RCC 7860 (cell line): Measurements from ENCODE around the gene CD52.

Experiments
- DNase-seq: peaks from one replicate; pipeline ENCODE4 v3.0.0-alpha.2; 2015; ENCODE audit warnings: low spot score
- FAIRE-seq: peaks from 2 replicates; lab custom pipeline; 2012; peaks lifted over from hg19 to GRCh38; lab: Jason Lieb, UNC

Gene CD52

DNA sequence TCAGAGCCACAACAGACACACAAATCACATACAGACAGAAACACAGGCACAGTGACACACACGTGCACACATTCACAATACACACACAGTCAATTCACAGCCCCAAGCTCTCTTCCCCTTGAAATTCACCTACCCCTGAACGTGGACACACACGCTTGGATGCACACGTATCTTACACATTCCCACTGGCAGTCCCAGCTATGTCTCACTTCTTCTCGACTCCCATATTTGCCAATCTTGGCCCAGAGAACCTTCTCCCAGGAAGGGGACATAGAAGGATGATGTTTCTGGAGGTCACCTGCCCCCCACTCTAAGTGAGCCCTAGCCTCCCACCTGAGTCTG lies 34.6 kb downstream of the CD52 start:
- FAIRE-seq = no peak
- DNase-seq = peak; percentile 57

DNA sequence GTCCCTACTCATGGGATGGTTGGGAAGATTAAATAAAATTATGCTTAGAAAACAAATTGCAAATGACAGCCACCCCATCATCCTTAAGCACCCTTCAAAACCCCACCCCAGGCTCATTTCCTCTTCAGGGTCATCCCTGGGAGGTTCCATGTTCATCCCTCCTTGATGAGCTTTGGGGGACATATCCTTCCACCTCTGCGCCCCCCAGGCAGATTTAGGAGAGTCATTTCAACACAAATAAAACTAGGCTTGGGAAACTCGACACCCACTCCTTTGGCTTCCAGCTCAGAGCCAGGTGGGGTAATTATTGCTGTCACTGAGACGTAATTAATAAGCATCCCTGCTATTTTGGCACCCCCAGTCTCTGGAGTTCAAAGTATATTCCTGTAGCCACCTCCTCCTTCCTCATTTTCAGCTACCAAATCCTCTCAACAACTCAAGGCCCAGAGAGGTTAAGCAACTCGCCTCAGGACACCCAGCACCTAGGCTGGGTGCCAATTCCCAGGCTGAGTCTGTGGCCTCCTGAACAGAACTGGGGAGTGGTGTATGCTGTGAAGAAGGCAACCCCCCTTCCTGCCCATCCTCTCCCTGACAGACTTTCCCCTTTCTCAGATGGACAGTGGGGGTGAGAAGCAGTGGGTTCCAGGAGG lies 35.6 kb downstream of the CD52 start:
- FAIRE-seq (no peak), DNase-seq (no peak)

DNA sequence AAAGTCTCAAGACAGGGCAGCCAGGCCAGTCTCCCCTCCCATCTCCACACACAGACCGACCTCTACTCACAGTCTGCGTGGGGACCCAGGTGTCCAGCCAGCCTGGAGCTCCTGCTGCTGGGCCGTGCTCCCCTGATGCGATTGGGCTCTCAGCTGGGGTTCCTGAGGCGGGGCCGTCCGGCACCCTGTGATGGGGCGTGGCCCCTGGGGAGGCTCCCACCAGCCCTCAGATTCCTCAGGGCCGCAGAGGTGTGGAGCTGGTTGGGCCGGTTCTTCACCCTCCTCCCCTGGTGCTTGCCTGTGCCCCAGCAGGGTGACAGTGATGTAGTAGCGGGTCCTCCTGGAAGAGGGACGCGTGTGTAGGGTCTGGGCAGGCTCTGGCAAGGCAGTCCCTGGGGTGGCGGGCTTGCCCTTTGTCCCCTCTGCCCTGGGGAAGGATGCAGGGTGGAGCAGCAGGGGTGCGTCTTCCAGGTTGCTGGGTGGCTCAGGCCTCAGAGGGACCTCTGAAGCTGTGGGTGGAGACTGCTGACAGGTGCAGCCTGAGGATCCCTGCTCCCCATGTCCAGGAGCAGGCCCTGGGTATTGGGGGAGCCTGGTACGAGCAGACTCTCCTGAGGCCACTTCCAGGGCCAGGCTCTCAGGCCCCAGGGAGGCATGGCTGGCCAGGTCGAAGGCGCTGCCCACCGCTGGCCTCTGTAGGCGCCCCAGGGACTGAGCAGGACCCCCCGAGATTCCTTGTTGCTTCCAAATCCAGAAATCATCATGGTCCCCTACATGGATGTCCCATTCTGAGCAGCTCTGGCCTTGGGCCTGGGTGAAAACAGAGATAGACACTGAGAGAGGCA lies 36.4 kb downstream of the CD52 start, which contains the start of gene CRYBG2:
TSS of gene CRYBG2 (minus strand) at position 155 of the 845 bp plus-strand sequence. CDS start 7,473 bp downstream, outside the sequence.
- FAIRE-seq (no peak), DNase-seq (no peak)

DNA sequence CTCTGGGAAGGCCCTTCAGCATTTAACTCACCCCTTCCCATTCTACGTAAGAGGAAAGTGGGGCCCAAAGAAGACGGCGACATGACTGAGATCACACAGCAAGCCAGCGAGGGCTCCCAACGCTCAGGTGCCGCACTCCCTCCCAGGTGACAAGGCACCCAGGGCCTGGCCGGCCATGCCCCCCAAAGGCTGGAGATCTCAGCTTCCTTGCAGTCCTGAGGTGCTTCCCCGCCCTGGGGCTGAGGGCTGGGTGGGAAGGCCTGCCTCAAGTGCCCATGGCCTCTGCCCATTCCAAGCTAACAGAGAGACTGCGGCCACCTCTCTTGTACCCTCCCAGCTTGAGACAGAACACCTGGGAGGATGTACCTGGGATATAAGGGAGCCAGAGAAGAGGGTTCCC lies 37.2 kb downstream of the CD52 start:
- FAIRE-seq (no peak), DNase-seq (no peak)

DNA sequence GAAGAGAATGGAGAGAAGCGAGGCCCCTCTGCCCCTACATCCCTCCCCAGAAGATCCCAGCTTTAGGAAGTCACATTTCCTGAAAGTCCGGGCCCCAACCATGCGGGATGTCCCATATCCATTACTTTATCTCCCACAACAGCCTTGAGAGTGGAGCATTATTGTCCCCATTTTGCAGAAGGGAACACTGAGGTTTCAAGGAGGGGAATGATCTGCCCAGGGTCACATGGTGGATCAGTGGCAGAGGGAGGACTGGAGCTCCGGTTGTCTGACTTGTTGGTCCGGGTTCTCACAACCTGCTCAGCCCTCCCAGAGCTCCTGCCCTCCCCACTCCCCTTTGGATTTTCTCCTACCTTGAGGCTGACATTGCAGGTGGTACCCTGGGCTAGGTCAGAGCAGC lies 38.3 kb downstream of the CD52 start:
- DNase-seq = no peak
- no peak for FAIRE-seq

DNA sequence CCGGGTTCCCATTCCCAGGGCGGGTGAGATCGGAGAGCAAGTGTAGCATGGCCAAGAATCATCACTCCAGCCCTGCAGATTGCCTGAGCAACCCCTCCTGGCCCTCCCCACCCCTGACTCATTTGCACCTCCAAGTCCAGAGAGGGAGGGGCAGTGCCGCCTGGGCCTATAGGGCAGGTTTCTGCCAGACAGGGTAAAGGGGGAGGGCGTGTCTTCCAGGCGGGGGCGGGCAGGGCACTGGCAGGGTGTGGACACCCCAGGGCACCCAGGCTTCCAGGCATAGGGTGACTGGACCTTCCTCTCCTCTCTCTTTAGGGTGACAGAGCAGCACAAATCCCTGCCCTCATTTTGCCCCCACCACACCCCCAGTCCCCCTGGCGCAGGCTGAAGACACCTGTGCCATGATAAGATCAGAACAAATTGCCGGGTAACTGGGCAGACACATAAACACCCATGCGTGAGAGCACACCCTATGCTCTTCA lies 39.4 kb downstream of the CD52 start:
- FAIRE-seq = no peak
- no peak for DNase-seq

DNA sequence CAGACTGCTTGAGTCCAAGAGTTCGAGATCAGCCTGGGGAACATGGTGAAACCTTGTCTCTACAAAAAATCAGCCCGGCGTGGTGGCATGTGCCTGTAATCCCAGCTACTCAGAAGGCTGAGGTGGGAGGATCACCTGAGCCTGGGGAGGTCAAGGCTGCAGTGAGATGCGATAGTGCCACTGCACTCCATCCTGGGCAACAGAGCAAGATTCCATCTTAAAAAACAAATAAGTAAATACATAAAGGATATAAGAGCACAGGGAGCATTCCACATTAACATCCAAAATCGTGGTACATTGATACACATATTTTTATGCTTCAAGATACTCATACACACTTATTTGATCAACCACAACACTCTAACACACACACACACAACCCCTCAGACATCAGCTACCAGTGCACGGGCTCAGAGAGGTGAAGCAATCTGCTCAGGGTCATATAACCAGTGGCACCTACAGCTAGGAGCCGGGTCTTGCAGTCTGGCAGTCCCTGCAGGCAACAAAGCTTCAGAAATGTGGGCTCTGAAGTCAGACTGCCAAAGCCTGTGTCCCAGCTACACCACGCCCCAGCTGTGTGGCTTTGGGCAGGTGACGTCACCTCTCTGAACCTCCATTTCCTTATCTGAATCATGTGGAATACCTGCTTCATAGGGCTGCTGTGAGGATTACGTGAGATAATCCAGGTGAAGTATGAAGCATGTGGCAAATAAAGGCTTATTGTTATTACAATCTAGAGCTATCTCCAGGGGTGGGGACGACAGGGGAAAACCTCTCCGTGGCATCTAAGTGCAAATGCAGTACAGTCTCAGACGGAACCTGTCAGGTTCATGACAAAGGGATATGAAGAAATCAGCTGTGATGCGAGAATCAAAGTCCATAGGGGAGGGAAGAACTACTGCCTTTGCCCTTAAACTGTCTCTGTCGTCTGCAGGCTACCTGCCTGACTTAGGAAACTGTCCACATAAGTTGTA lies 40.9 kb downstream of the CD52 start:
- FAIRE-seq = no peak
- peak; percentile 40 for DNase-seq

DNA sequence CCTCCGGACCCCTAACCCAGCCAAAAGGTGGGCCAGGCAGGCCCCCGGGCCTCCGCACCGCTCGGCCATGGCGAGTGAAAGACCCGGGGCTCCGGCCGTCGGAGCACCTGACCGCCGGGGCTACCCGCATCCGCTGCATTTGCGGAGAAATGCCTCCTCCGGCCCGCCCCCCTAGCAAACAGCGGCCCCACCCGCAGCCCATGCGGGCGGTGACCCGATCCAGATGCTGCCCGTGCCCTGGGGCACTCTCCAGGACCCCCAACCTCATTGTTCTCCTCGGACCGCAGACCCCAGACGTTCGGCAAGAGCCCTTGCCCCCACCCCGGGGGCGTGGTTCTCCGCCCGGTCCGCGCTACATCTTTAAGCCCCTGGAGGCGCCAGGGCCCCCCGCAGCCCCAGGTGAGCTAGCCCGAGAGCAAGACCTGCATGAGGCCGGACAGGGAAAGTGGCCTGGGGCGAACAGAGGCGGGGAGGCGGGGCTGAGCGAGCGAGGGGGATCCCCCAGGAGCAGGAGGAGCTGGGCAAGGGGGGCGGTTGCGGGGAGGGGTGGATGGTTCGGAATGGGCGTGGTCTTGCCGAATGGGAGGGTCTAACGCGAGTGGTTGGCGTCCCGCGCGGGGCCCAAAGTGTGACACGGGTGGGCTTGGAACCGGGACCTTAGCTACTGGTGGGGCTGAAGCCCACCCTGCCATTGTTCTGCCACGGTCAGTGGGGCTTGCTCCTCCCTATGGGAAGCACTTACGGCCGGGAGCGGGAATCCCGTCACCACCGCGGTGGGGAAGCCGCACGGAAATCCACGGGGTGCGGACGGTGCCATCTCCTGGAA lies 42.4 kb downstream of the CD52 start:
- no peak for FAIRE-seq

DNA sequence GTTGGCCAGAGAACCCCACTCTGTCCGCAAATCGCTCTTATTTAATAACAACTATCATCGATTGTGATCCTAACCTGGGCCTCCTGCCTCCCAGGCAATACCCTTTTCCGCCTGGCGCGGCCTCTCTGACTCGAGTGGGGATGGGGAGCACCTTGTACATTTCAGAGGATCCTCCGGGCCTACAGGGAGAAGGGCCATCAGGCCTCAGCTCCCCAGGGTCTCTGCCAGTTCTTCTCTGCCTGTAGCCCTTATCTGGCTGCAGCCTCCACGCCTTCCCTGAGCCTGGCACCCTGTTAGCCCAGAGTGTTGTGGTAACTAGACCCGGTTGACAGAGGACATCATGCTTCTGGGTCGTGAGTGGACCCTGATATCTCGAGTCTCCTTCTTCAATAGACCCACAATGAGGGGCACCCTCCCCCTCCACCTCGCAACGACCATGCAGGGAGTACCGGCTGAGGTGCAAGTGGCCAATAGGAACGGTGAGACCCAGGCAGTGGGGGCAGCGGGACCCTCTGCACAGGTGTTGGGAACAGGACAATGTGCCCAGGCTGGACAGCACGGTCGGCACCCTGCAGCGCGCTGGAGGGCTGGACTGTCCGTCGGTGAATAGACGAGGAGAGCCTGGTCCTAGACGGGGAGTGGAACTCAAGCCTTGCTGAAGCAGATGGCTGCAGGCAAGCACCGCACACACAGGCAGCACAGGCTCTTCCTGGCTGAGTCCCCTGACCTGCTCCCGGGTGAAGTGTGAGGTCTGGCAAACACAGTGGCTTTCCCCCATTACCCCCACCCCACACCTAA lies 43.2 kb downstream of the CD52 start:
- DNase-seq = no peak
- no peak for FAIRE-seq

More for the DNA sequence above, 42.4 kb downstream of the CD52 start:
- DNase-seq = no peak

DNA sequence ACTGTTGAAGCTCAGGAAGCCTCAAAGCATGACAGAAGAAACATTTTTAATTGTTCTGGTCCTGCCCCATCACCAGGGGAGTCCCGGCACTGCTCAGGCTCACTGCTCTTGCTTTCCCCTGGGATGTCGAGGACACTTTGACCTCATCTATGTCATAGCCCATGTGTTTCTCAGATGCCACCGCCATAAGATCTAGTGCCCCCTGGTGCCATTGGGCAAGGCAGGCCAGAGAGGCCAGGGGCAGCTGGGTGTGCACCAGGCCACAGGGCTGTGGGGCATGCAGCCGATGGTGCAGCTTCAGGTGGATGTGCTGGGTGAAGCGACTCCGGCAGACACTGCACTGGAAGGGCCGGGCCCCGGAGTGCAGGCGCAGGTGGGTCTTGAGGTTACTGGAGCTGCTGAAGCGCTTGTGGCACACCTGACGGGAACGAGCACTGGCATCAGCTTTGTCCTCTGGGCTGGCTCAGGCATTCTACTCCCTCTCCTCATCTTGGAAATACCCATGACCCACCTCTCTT lies 43.9 kb downstream of the CD52 start:
- DNase-seq (no peak), FAIRE-seq (no peak)

DNA sequence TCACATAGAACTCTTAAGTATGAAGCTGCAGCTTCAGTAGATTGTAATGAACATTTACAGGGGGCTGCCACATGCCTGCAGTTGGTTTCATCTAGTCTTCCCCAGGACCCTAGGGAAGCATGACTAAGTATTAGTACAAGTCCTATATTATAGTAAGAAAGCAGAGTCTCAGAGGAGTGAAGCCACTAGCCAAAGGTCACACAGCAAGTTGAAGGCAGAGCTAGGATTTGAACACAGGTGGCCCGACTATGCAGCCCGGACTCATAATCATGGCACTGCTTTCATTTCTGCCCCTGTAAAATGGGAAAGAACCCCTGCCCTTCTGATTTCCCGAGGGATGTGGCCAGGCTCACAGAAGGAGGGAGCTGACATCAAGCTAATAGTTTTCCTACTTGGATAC lies 44.6 kb downstream of the CD52 start:
- no peak for DNase-seq
- no peak for FAIRE-seq

DNA sequence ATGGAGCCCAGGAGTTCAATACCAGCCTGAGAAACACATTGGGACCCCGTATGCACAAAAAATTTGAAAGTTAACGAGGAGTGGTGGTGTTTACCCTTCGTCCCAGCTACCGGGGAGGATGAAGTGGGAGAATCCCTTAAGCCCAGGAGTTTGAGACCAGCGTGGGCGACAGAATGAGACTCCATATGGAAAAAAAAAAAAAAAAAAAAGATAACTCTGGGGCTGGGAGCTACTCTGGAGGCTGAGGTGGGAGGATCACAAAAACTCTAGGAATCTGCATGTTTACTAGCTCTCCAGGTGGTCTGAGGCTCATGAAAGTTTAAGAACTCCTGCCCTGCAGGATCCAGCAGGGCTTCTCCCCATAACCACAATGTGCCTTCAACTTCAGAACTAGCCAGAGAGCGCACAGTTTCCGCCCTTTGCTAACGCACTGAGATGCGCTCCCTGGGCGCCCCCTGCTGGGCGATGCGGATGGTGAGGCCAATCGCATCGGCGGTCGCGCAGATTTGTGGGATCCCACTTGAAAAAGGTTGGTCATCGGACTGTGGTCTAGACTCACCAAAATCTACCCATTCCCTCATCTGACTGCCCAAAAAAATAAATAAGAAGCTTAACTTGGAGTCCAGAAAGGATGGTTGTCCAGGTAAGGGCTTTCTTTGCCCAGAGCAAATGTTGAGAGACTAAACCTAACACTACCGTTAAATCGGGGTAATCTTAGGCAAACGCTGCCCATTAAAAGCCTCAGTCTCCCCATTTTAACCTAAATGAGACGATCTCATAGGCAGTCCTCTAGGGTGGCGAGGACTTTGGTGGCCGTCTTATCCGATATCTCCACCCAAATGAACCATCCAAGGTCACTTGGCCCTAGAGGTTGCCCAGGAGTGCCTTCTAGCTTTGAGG lies 46.0 kb downstream of the CD52 start:
- DNase-seq (peak; percentile 69), FAIRE-seq (peak; percentile 56)

DNA sequence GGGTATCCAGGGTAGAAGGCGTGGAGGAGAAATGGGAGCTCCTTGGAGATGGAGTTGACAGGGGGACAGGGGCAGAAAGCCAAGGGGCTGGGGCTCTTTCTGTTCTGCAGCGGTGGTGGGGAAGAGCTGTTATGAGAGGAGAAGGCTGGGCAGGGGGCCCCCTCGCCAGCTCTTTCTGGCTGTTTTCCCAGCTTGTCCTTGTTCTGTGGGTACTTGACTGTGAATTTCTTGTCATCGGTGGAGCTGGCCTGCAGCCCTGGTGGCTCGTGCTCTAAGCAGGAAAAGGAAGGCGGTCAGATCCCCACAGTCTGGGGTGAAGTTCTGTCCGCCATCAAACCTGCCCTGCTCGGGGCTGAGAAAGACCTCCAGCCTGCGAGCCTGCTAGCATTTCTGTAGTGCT lies 47.2 kb downstream of the CD52 start:
- no peak for DNase-seq
- no peak for FAIRE-seq

DNA sequence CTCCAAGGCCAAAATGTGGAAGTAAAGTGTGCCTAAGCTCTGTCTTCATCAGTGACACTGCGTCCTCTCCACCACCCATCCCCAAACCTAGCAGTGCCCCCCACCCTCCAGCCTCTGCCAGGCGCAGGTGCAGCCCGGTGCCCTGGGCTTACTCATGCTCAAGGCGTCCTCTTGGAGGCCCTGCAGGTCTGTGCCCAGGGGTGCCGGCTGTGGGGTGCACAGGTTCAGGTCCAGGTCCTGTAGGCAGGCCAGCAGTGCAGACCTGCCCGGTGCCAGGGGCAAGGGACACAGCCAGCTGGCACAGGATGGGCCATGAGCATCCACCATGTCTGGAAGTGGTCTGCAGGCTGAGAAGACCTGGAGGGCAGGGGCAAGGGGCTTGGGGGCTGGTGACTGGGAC lies 49.7 kb downstream of the CD52 start:
- DNase-seq (no peak), FAIRE-seq (no peak)

DNA sequence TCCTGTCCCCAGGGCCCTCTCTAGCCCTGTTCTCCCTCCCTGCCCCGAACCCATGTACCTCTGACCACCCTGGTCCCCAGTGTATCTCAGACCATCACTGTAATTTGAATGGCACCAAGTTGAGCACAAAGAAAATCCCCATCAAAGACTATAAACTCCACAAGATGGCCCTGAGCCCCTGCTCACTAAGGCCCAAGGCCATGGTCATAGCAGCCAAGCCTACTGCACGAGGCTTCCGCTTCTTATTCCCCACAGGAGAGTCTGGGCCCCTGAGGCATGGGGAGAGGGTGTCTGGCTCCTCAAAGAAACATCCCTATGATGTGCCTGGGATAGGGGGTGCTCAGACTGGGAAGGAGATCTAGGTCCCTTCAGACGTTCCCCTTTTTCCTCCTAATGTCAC lies 50.2 kb downstream of the CD52 start:
- FAIRE-seq = no peak

DNA sequence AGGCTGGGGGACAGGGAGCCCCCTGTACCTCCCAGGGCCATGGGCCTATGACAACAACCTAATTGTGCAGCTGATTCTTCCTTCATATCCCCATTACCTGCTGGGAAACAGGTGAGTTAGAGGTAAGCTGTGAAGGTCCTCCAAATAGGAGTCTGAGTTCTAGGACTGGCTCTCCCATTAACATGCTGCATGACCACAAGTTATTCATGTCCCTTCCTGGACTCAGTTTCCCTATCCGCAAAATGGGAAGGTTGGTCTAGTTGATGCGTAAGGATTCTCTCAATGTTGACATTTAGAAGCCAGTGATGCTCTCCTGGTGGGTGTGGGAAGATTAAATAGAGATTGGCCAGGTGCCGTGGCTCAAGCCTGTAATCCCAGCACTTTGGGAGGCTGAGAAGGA lies 50.7 kb downstream of the CD52 start:
- FAIRE-seq (no peak), DNase-seq (no peak)

More for the DNA sequence above, 50.2 kb downstream of the CD52 start:
- no peak for DNase-seq
